H1 (cell line): ENCODE measurements around the gene CRYBA4. TPM values are rescaled to one million over a fixed set of nuclear protein-coding genes. Genes with fewer than 3 reads are reported as not detected.

ENCODE experiments used
- CBX5 ChIP-seq: fragments of 300-800, 300-1000 bp; sonication (generic); IDR thresholded peaks from 2 replicates; pipeline ENCODE4 v1.7.1; 2016; ENCODE audit warnings: antibody characterized with exemption, low read length, low read depth
- CHD7 ChIP-seq: fragments of 300-600 bp; sonication (generic); IDR thresholded peaks from 2 replicates; pipeline ENCODE4 v1.7.1; 2012; ENCODE audit warnings: low read length, moderate library complexity, mild to moderate bottlenecking, inconsistent platforms; ENCODE audit not compliant: insufficient replicate concordance
- GABPA ChIP-seq: IDR thresholded peaks from 2 replicates; pipeline ENCODE4 v1.6.1; 2011; ENCODE audit warnings: mild to moderate bottlenecking, low read length, moderate library complexity, borderline replicate concordance; ENCODE audit not compliant: insufficient read depth
- MAX ChIP-seq: IDR thresholded peaks from 2 replicates; pipeline ENCODE4 v1.6.1; 2012; ENCODE audit warnings: inconsistent platforms
- ZNF274 ChIP-seq: IDR thresholded peaks from 2 replicates; pipeline ENCODE4 v1.7.0; 2012; ENCODE audit warnings: low read length, borderline replicate concordance; ENCODE audit errors: extremely low read depth
- polyA plus RNA-seq, 7 experiments: library from polyadenylated mRNA; depleted of rRNA in 3 of 7; stranded (reverse) in 5 of 7; unstranded in 2 of 7; fragments of >200 nt in 5 of 7; fragments of 200-250 nt in 2 of 7; gene quantifications; 1 replicate in 5 of 7; 2 replicates in 1 of 7; 4 replicates in 1 of 7; pipeline versions ENCODE4 v1.2.1 to v1.2.3, GENCODE V29; 2011 to 2013; ENCODE audit warnings: missing spikeins in 2 of 7, mixed read lengths in 2 of 7
- total RNA-seq: library from RNA; stranded (reverse); fragmentation: NEBNext Ultra II Directional; extraction: Animal tissue kit (Norgen Biotek cat#: 25700); gene quantifications from 2 replicates; pipeline ENCODE4 v1.2.1, GENCODE V29; 2021
- TF ChIP-seq, protein P1 (sequence below): IDR thresholded peaks from 2 replicates; pipeline ENCODE4 v1.6.1; 2012; ENCODE audit warnings: inconsistent platforms

Gene CRYBA4
- total and polyA plus RNA-seq, 2 of the 8 experiments (the other 6 are each of a cell fraction or from before 2014, with no cell fraction given): 0.67 to 3.1 TPM

- no peak for TF ChIP-seq CHD7
- TF ChIP-seq CBX5: no peak
- TF ChIP-seq, protein P1, sequence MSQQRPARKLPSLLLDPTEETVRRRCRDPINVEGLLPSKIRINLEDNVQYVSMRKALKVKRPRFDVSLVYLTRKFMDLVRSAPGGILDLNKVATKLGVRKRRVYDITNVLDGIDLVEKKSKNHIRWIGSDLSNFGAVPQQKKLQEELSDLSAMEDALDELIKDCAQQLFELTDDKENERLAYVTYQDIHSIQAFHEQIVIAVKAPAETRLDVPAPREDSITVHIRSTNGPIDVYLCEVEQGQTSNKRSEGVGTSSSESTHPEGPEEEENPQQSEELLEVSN: no peak
- no peak for TF ChIP-seq MAX
- TF ChIP-seq GABPA: no peak
- no peak for TF ChIP-seq ZNF274
Observed at GRCh38 chr22:26574001-26574723, 47.6 kb upstream of the CRYBA4 start (continued).
